ENCODE measurements around the gene MST1R.

DNA sequence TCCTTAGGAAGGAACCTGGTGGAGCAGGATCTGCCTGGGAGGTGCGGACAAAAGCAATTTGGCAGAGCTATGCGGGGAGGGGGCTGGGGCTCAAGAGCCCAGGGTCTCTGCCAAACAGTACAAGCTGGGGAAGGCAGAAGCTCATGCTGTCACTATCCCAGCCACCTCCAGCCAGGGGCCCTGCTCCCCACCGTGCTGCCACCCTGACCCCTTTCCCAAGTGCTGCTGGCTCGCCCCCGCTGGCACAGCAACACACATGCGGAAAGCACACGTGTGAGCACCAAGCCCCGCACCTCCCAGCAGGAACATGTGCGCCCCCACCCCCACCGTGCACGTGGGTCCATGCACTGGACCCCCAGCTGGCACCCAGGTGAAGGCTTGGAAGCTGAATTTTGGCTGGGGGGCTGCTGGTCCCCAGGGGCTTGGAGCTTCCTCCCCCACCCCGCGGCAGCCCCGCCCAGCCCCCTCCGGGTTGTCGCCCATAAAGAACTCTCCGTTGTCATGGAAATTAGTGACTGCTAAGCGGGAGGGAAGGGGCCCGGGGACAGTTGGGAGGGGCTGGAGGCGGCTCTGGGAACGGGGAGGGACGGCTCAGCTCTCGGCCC lies 34.7 kb downstream of the MST1R start:
- TF ChIP-seq CTCF (IDR thresholded peaks at IDR 0.05; ENCODE audit: low read depth, low read length) (no peak), EZH2phosphoT487 (IDR thresholded peaks at IDR 0.05; ENCODE audit: low read depth) (no peak)
